NT2/D1 (cell line): ENCODE measurements around the gene UBE3C.
A peak's percentile ranks its signal among the peaks of the same experiment; 100 is the strongest.

Experiments
- DNase-seq: peaks from one replicate; pipeline ENCODE4 v3.0.0-alpha.2; 2011; ENCODE audit warnings: low read depth, low spot score
- H3K27me3 ChIP-seq: 2 replicates; pipeline ENCODE4 v1.6.0; 2011; ENCODE audit warnings: mild to moderate bottlenecking; ENCODE audit not compliant: insufficient read length, insufficient read depth
- H3K36me3 ChIP-seq: 2 replicates; pipeline ENCODE4 v1.6.1; 2011; ENCODE audit warnings: mild to moderate bottlenecking, low read length, mixed read lengths; ENCODE audit not compliant: insufficient read depth, insufficient read length
- H3K4me1 ChIP-seq: 2 replicates; pipeline ENCODE4 v1.5.1; 2011; ENCODE audit not compliant: insufficient read depth, insufficient read length
- H3K4me3 ChIP-seq: 2 replicates; pipeline ENCODE4 v1.5.1; 2011; ENCODE audit warnings: low read depth; ENCODE audit not compliant: insufficient read length
- H3K9ac ChIP-seq: 2 replicates; pipeline ENCODE4 v1.6.0; 2011; ENCODE audit warnings: low read depth; ENCODE audit not compliant: insufficient read length
- H3K9me3 ChIP-seq: 2 replicates; pipeline ENCODE4 v1.5.1; 2011; ENCODE audit warnings: mild to moderate bottlenecking, low read length; ENCODE audit not compliant: insufficient read depth
- SUZ12 ChIP-seq: IDR thresholded peaks from 2 replicates; pipeline ENCODE4 v1.6.1; 2011; ENCODE audit not compliant: insufficient read length, insufficient read depth; ENCODE audit errors: extremely low read depth
- YY1 ChIP-seq: IDR thresholded peaks from 2 replicates; pipeline ENCODE4 v1.6.1; 2011; ENCODE audit not compliant: insufficient read length, insufficient read depth
- ZNF274 ChIP-seq: IDR thresholded peaks from 2 replicates; pipeline ENCODE4 v1.6.1; 2011; ENCODE audit warnings: mild to moderate bottlenecking, low read depth, low read length

UBE3C gene

GRCh38 chr7:157284229-157285014, 145.7 kb downstream of the UBE3C start:
- peaks cover under 1% of the 10 kb centered on the region for H3K4me1 ChIP-seq
- H3K36me3 ChIP-seq: no peaks in the 10 kb centered on the region
- peaks cover 24% of the 10 kb centered on the region; the same call in 1 of the 2 replicates for H3K9me3 ChIP-seq
- no peak for DNase-seq
- no peaks in the 10 kb centered on the region for H3K27me3 ChIP-seq
- H3K4me3 ChIP-seq: no peak overlapping the region
- H3K9ac ChIP-seq: no peak overlapping the region
- TF ChIP-seq SUZ12: no peak
- no peak for TF ChIP-seq ZNF274
- no peak for TF ChIP-seq YY1

GRCh38 chr7:157291404-157292080, 152.8 kb downstream of the UBE3C start:
- Histone ChIP-seq H3K4me3 (no peak overlapping the region), H3K36me3 (no peaks in the 10 kb centered on the region), H3K4me1 (peaks cover 18% of the 10 kb centered on the region), H3K9me3 (peaks cover 14% of the 10 kb centered on the region; the same call in 1 of the 2 replicates), H3K27me3 (no peaks in the 10 kb centered on the region), H3K9ac (no peak overlapping the region)
- no peak for DNase-seq
- TF ChIP-seq YY1 (no peak), SUZ12 (no peak), ZNF274 (no peak)

- Histone ChIP-seq H3K9me3 (peaks cover 14% of the 10 kb centered on the region; the same call in 1 of the 2 replicates), H3K4me1 (peaks cover 18% of the 10 kb centered on the region), H3K9ac (no peak overlapping the region), H3K27me3 (no peaks in the 10 kb centered on the region), H3K36me3 (no peaks in the 10 kb centered on the region), H3K4me3 (no peak overlapping the region)
- no peak for DNase-seq
- TF ChIP-seq ZNF274 (no peak), YY1 (no peak), SUZ12 (no peak)
Observed at GRCh38 chr7:157292258-157292657, 153.5 kb downstream of the UBE3C start.

GRCh38 chr7:157292770-157293412, 154.2 kb downstream of the UBE3C start:
- Histone ChIP-seq H3K9ac (peak overlapping the region; percentile 1), H3K36me3 (no peaks in the 10 kb centered on the region), H3K9me3 (peaks cover 14% of the 10 kb centered on the region; the same call in 1 of the 2 replicates), H3K4me1 (peaks cover 18% of the 10 kb centered on the region), H3K4me3 (no peak overlapping the region), H3K27me3 (no peaks in the 10 kb centered on the region)
- DNase-seq: no peak
- no peak for TF ChIP-seq YY1
- TF ChIP-seq ZNF274: no peak
- TF ChIP-seq SUZ12: no peak

GRCh38 chr7:157293413-157293788, 154.7 kb downstream of the UBE3C start:
- TF ChIP-seq ZNF274 (no peak), YY1 (no peak), SUZ12 (no peak)
- H3K27me3 ChIP-seq: no peaks in the 10 kb centered on the region
- H3K4me3 ChIP-seq: no peak overlapping the region

GRCh38 chr7:157294773-157295172, 156.0 kb downstream of the UBE3C start:
- no peak for DNase-seq
- Histone ChIP-seq H3K9me3 (no peaks in the 10 kb centered on the region), H3K36me3 (no peaks in the 10 kb centered on the region), H3K4me1 (peaks cover 24% of the 10 kb centered on the region), H3K4me3 (no peak overlapping the region), H3K9ac (no peak overlapping the region), H3K27me3 (no peaks in the 10 kb centered on the region)
- TF ChIP-seq ZNF274 (no peak), YY1 (no peak), SUZ12 (no peak)

More at GRCh38 chr7:157293413-157293788, 154.7 kb downstream of the UBE3C start:
- DNase-seq: no peak
- Histone ChIP-seq H3K9ac (peak overlapping the region; percentile 1), H3K36me3 (no peaks in the 10 kb centered on the region), H3K4me1 (peaks cover 18% of the 10 kb centered on the region), H3K9me3 (peaks cover 10% of the 10 kb centered on the region; the same call in 1 of the 2 replicates)

GRCh38 chr7:157295338-157295737, 156.6 kb downstream of the UBE3C start:
- no peak overlapping the region for H3K9ac ChIP-seq
- TF ChIP-seq YY1 (no peak), SUZ12 (no peak), ZNF274 (no peak)
- no peaks in the 10 kb centered on the region for H3K9me3 ChIP-seq
- H3K36me3 ChIP-seq: no peaks in the 10 kb centered on the region
- no peak for DNase-seq
- H3K4me3 ChIP-seq: no peak overlapping the region
- no peaks in the 10 kb centered on the region for H3K27me3 ChIP-seq
- peaks cover 24% of the 10 kb centered on the region for H3K4me1 ChIP-seq
